Effector memory CD4-positive, alpha-beta T cell (primary cell): Measurements from ENCODE around the gene PLSCR3.

Experiments
- DNase-seq, 3 donors: peaks; one replicate each; pipeline ENCODE4 v3.0.0-alpha.2; 2020
- H3K27ac ChIP-seq: 2 replicates; pipeline ENCODE4 v1.7.0; 2013; ENCODE audit warnings: mild to moderate bottlenecking, low read length, moderate library complexity; ENCODE audit not compliant: insufficient read depth, poor library complexity, severe bottlenecking
- H3K27me3 ChIP-seq: replicated peaks from 2 replicates; pipeline ENCODE4 v1.7.0; 2013; ENCODE audit warnings: mild to moderate bottlenecking, low read length; ENCODE audit not compliant: insufficient read depth, control insufficient read depth, poor library complexity, severe bottlenecking
- H3K36me3 ChIP-seq: 2 replicates; pipeline ENCODE4 v1.7.0; 2013; ENCODE audit warnings: mild to moderate bottlenecking, low read length, moderate library complexity; ENCODE audit not compliant: control insufficient read depth, insufficient read depth
- H3K4me1 ChIP-seq: 2 replicates; pipeline ENCODE4 v1.7.0; 2013; ENCODE audit warnings: low read length, mild to moderate bottlenecking; ENCODE audit not compliant: control insufficient read depth, insufficient read depth, poor library complexity, severe bottlenecking
- H3K4me3 ChIP-seq: 2 replicates; pipeline ENCODE4 v1.7.0; 2013; ENCODE audit warnings: low read length, low read depth, mild to moderate bottlenecking; ENCODE audit not compliant: insufficient read depth, poor library complexity, severe bottlenecking
- H3K9me3 ChIP-seq: 2 replicates; pipeline ENCODE4 v1.7.0; 2013; ENCODE audit warnings: mild to moderate bottlenecking, low read length, moderate library complexity; ENCODE audit not compliant: control insufficient read depth

PLSCR3 gene

DNA sequence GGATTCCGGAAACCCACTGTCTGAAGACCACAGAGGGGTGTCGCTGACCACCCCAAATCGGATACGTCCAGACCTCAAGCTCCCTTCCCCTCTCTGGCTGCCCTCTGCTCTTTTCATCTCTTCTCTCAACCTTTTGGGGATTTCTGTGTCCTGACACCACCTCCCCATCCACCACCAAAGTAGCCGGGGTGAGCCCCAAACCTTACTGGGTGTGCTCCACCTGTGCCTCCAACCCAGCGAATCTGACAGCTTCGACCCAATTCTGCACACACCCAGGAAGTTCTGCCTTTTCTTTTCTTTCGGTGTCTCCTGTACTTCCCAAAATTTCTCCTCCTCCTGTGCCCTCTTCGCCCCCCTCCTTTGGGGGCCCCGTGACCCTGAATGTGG, 41.8 kb downstream of the PLSCR3 start:
- H3K36me3 ChIP-seq: peaks cover 17% of the 10 kb centered on the region
- no peaks in the 10 kb centered on the region for H3K27me3 ChIP-seq
- DNase-seq: no peak
- peak overlapping the region; percentile 73 for H3K27ac ChIP-seq
- H3K4me3 ChIP-seq: peak overlapping the region; percentile 67
- no peaks in the 10 kb centered on the region for H3K9me3 ChIP-seq
- H3K4me1 ChIP-seq: peaks cover 28% of the 10 kb centered on the region

DNA sequence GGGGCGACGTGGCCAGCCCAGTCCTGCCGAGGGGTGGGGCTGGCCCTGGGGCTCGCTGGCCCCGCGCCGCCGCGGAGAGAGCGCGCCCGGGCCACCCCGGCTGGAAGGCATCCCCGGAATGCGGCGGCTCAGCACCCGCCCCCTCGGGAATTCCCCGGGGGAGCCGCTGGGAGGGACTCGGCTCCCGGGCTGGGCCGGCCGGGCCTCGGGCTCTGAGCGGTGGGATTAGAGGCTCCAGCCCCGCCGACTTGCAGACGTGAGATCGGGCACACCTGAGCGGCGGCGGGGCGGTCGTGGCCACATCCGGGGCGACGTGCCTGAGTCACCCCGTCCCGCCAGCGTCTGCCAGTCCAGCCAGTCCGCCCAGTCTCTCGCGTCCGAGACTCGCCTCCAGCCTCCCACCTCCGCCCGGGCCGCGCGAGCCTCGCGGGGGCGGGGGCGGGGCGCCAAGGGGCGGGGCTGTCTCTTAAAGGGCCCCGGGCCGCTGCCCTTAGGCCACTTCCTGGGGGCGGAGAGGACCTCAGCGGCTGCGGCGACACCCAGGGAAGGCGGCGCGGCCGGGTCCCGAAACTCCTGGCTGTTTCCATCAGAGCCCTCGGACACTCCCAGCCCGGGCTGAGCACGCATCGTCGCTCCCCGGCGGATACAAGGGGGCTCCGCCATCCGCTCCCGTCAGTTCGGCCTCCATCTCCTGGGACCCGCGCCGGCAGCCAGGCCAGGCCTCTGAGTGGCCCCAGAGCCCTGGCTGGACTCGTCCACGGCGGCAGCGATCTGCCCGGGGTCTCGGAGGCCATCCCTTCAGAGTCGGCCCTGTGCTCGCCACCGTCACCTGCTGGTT, 42.4 kb downstream of the PLSCR3 start, which contains the start of gene KCTD11:
Gene KCTD11, plus strand, starts transcription at position 498 of the 838 bp plus-strand sequence.
- peak within 1 kb of the TSS; percentile 73 for H3K27ac ChIP-seq
- H3K36me3 ChIP-seq: peaks cover 23% of the 10 kb centered on the region
- peak within 1 kb of the TSS; percentile 67 for H3K4me3 ChIP-seq
- H3K9me3 ChIP-seq: no peaks in the 10 kb centered on the region
- peaks cover 28% of the 10 kb centered on the region for H3K4me1 ChIP-seq
- H3K27me3 ChIP-seq: no peaks in the 10 kb centered on the region
- peak; percentile 80 to 86 (median 81) for DNase-seq

DNA sequence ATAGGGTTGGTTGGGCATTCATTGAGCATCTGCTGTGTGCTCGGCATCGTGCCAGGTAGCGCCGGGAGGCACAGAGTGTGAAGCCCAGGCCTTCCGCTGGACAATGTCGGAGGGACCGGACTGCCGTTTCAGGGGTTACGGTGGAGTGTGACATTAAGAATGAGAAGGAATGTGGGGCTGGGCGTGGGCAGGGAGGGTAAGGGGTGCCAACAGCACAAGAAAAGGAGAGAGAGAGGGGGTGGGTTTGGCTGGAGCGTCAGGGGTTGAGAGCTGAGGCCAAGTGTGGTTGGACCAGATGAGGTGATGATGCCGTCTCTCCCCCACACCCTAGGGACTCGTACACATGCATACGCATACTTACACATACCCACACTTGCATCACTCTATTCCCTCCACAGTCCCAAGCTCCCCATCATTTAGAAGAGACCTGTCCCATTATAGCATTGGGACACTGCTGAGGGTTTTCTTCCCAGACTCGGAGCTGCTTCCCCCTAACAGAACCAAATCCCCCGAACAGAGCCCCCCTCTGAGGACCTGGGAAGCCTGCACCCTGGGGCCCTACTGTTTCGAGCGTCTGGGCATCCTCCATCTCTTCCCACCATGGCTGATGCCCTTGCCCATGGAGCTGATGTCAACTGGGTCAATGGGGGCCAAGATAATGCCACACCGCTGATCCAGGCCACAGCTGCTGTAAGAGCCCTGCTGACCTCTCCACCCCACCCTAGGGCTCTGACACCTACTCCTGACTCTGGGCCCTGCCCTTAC, 45.7 kb downstream of the PLSCR3 start:
- Histone ChIP-seq H3K27ac (peak overlapping the region; percentile 13), H3K4me1 (peaks cover 23% of the 10 kb centered on the region), H3K27me3 (no peaks in the 10 kb centered on the region), H3K9me3 (no peaks in the 10 kb centered on the region), H3K36me3 (peaks cover 55% of the 10 kb centered on the region), H3K4me3 (no peak overlapping the region)
- no peak for DNase-seq

DNA sequence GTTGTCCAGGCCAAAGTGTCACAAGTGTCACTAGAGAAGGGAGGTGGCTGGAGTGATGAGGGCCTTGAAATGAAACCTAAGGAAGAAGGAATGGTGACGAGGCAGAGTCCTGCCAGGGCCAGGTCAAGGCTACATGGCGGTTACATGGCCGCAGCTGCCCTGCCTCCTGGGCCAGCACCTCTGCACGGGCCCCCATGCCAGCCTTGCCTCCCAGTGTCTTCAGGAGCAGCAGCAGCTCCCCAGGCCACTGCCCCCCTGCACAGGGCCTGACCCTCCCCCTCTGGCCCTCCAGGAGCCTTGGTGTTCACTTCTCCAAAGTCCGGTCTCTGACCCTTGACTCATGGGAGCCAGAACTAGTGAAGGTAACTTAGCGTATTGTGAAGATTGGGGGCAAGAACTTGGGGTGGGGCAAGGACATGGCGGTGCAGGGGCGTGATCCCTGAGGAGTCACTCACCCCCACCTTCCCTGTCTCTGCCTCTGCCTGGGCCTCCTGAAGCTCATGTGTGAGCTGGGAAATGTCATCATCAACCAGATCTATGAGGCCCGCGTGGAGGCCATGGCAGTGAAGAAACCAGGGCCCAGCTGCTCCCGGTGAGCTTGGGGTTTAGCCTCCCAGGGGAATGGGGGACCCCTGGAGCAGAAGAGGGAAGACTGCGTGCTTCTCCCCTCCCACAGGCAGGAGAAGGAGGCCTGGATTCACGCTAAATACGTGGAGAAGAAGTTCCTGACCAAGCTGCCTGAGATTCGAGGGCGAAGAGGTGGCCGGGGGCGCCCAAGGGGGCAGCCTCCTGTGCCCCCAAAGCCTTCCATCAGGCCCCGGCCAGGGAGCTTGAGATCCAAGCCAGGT, 46.5 kb downstream of the PLSCR3 start:
- no peaks in the 10 kb centered on the region for H3K9me3 ChIP-seq
- H3K4me1 ChIP-seq: peaks cover 21% of the 10 kb centered on the region
- no peak for DNase-seq
- H3K4me3 ChIP-seq: no peak overlapping the region
- H3K36me3 ChIP-seq: peaks cover 63% of the 10 kb centered on the region
- H3K27me3 ChIP-seq: no peaks in the 10 kb centered on the region
- H3K27ac ChIP-seq: no peak overlapping the region

DNA sequence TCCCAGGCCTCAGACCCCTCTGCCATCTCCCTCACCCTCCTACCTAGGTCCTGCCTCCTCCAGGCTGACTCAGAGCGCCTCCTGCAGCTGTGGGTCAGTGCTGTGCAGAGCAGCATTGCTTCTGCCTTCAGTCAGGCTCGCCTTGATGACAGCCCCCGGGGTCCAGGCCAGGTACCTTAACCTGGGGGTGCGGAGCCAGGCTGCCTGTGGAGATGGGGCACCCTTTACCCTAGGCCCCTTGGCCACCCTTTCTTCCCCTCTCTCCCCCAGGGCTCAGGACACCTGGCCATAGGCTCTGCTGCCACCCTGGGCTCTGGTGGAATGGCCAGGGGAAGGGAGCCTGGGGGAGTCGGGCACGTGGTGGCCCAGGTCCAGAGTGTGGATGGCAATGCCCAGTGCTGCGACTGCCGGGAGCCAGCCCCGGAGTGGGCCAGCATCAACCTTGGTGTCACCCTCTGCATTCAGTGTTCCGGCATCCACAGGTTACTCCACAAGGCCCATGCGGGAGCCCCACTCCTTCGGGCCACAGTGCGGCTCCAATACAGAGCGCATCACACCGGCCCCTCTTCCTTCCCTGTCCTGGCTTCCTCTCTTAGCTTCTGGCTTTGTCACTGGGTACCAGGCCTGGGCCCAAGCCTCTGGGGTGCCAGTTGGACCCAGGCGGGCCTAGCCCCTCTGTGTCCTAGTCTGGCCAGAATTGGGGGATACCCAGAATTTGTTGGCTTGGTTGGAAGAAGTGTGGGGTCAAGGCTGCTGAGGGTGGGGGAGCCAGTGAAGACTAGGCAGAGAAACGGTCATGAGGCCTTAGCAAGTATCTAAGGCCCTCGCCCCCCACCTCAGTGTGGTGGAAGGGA, 47.3 kb downstream of the PLSCR3 start:
- Histone ChIP-seq H3K36me3 (peaks cover 71% of the 10 kb centered on the region), H3K27ac (no peak overlapping the region), H3K4me1 (peaks cover 12% of the 10 kb centered on the region), H3K4me3 (no peak overlapping the region), H3K27me3 (no peaks in the 10 kb centered on the region), H3K9me3 (no peaks in the 10 kb centered on the region)
- DNase-seq: no peak

DNA sequence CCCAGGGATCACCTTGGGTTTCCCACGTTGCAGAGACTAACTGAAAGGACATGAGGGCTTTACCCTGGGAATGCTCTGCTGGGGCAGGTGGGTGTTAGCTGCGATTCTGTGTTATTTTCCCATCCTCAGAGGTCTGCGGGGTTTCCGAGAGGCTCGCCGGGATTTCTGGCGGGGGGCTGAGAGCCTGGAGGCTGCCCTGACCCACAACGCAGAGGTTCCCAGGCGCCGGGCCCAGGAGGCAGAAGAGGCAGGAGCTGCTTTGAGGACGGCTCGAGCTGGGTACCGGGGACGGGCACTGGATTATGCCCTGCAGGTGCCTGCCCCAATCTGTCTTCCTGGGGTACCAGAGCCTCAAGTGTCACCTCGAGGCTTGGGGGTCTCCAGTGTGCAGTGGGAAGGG, 51.1 kb downstream of the PLSCR3 start:
- no peak for DNase-seq
- Histone ChIP-seq H3K27ac (no peak overlapping the region), H3K4me3 (no peak overlapping the region), H3K27me3 (no peaks in the 10 kb centered on the region), H3K9me3 (no peaks in the 10 kb centered on the region), H3K4me1 (peaks cover 11% of the 10 kb centered on the region), H3K36me3 (peaks cover 89% of the 10 kb centered on the region)

DNA sequence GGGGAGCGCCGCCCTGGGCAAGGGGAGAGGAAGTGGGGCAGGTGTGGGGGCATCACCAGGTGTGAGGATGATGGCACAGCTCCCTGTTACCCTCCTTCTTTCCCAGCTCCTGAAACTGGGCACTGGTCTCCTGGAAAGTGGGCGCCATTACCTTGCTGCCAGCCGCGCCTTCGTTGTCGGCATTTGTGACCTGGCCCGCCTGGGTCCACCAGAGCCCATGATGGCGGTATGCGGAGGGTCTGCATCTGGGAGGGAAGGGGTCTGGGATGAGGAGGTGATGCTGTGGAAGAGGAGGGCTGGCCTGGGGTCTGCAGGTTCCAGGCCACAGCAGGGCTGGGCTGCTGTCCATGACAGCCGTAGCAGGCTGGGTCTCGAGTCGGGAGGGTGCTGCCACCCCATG, 52.5 kb downstream of the PLSCR3 start:
- Histone ChIP-seq H3K9me3 (no peaks in the 10 kb centered on the region), H3K4me1 (peaks cover 21% of the 10 kb centered on the region), H3K4me3 (no peak overlapping the region), H3K36me3 (peaks cover 75% of the 10 kb centered on the region), H3K27ac (no peak overlapping the region), H3K27me3 (no peaks in the 10 kb centered on the region)
- no peak for DNase-seq

DNA sequence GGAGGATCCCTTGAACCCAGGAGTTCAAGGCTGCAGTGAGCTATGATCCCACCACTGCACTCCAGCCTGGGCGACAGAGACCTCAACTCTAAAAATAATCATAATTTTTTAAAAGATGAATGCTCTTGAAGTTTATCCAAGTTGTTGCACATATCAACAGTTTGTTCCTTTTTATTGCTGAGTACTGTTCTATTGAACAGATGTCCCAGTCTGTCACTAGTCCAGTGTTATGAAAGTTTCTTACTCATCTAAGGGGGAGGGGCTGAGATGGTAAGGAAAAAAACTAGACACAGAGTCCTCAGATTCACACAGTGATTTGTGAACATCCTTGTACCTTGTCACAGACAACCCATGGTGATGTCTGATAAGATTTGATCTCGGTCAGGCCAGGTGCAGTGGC, 54.1 kb downstream of the PLSCR3 start:
- Histone ChIP-seq H3K4me1 (peaks cover 32% of the 10 kb centered on the region), H3K27me3 (no peaks in the 10 kb centered on the region), H3K4me3 (no peak overlapping the region), H3K9me3 (no peaks in the 10 kb centered on the region), H3K36me3 (peaks cover 59% of the 10 kb centered on the region), H3K27ac (peak overlapping the region; percentile 18)
- DNase-seq: no peak
